COR-L47 (cell line): ENCODE data around the gene SRP54.
"Not testable (repeated sequence)": the region's sequence is repeated elsewhere in the genome, so short reads cannot be mapped to it uniquely, and the experiment has no call there.

ENCODE experiments used
- DNase-seq: peaks from one replicate; lab custom pipeline; 2025; lab: John Stamatoyannopoulos, UW

SRP54 gene

DNA sequence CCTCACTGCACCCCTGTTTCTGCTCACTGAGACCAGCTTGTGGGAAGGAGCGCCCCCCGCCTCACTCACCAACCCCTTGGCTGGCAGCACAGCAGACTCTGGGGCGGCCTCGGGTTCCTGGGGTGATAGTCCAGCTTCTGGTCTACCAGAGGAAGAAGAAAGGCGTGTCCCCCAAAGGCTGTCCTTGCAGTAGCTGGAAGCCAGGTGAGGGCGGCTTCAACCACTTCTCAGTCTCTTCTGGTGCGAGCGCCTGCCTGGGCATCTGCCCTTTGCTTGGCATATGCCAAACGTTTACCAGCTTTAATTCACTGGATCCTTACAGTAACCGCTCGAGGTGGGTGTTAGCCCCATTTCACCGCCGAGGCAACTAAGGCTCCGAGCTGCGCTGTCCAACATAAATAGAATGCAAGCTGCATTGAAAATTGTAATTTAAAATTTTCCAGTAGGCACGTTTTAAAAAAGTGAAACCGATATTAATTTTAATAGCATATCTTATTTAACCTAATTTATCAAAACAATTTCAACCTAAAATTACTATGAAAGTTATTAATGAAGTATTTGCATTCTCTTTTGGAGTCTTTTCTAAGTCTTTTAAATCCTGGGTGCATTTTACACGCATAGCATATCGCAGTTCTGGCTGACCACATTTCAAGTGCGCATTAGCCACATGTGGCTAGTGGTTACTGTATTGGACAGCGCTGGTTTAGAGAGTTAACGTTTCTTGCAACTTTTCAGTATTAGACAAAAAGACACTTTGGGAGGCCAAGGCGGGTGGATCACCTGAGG lies 64.2 kb downstream of the SRP54 start:
- peak; percentile 38 for DNase-seq

GRCh38 chr14:35047976-35048513 lies 65.3 kb downstream of the SRP54 start:
- DNase-seq, result no peak

DNA sequence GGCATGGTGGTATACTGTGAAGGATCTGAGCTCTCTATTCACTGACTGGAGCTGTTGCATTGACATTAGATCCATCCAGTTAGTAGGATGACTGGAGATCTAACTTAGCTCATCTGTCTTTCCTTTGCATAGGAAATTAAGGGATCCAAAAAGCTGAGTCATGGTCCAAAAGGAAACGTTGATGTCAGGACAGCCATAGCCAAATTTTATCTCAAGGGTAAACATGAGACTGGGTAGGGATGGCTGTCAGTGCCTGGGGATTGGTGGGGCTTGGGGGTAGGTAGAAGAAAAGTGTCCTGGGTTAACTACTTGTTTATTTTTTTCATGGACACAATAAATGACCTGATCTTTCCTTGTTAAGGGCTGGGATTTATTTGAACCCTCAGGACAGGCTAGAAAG lies 67.9 kb downstream of the SRP54 start:
- DNase-seq, result no peak

- no peak for DNase-seq
These were observed 69.0 kb downstream of the SRP54 start for GRCh38 chr14:35051796-35052195.

- no peak for DNase-seq
These were observed 69.8 kb downstream of the SRP54 start for GRCh38 chr14:35052637-35053036.

- DNase-seq, result peak; percentile 12
These were observed 78.5 kb downstream of the SRP54 start for GRCh38 chr14:35061113-35061791.

DNA sequence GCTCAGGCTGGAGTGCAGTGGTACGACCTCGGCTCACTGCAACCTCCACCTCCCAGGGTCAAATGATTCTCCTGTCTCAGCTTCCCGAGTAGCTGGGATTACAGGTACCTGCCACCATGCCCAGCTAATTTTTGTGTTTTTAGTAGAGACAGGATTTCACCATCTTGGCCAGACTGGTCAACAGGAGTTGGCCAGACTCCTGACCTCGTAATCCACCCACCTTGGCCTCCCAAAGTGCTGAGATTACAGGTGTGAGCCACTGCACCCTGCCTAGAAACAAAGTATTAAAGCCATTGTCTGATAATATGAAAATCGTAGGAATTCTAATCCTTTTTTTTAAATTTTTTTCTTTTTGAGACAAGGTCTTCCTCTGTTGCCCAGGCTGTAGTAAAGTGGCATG lies 82.9 kb downstream of the SRP54 start:
- DNase-seq, result not testable (repeated sequence)

DNA sequence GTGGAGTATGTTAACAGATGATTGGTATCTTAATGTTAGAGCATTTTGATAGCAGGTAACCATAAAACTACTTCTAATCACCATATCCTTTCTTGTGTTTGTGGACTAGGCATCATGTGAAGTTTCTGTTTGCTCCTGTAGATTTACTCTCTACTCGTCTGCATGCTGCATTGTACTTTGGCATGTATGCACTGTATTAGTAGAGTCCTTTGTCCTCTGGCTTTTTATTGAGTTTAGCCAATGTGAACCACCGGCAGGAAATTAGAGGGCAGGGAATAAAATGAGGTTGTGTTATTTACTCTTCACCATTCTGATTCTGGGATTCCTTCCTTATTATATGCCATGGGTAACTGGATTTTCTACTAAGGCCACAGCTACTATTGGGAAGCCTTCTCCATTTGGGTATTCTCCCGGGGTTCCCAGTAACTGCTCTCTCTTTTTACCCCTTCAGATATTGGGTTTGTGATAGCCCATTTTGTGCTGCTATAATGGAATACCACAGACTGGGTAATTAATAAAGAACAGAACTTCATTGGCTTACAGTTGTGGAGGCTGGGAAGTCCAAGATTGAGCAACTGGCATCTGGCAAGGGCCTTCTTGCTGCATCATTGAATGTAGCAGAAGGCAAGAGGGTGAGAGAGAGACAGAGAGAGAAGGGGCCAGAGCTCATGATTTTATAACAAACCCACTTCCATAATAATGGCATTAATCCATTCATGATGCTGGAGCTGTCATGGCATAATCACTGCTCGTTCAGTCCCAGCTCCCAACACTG lies 85.6 kb downstream of the SRP54 start:
- no peak for DNase-seq

GRCh38 chr14:35072226-35072625 lies 89.4 kb downstream of the SRP54 start:
- no peak for DNase-seq

GRCh38 chr14:35073486-35073885 lies 90.7 kb downstream of the SRP54 start:
- DNase-seq, result no peak

- no peak for DNase-seq
These were observed 95.3 kb downstream of the SRP54 start for GRCh38 chr14:35078082-35078481.
